GM19239 (cell line): Measurements from ENCODE around the gene MAN1A2.
"Not testable (repeated sequence)": the region's sequence is repeated elsewhere in the genome, so short reads cannot be mapped to it uniquely, and the experiment has no call there.

ENCODE experiments used
- DNase-seq: peaks from one replicate; pipeline ENCODE4 v3.0.0; 2011; ENCODE audit warnings: low spot score; ENCODE audit not compliant: insufficient read length
- FAIRE-seq: peaks from 2 replicates; lab custom pipeline; 2011; peaks lifted over from hg19 to GRCh38; lab: Jason Lieb, UNC

The MAN1A2 gene

GRCh38 chr1:117546467-117546866 lies 179.2 kb downstream of the MAN1A2 start:
- FAIRE-seq: no peak
- DNase-seq: no peak

DNA sequence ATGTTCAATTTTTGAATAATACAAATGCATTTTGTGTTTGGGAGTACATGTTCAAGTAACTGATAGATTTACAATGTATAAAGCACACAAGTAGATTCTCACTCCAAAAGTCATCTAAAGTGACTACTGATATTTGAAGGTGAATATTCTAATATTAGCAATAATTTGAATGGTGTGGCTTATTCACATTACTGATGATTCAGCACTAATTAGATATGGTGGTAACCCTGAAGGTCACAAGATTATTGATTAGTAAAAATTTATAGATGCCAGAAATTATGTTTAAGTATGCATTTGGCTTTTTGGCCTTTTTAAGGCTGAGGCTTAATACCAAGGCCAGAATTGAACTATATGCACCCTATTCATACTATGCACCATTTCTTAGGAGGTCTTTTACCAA lies 186.2 kb downstream of the MAN1A2 start:
- DNase-seq (no peak), FAIRE-seq (no peak)

DNA sequence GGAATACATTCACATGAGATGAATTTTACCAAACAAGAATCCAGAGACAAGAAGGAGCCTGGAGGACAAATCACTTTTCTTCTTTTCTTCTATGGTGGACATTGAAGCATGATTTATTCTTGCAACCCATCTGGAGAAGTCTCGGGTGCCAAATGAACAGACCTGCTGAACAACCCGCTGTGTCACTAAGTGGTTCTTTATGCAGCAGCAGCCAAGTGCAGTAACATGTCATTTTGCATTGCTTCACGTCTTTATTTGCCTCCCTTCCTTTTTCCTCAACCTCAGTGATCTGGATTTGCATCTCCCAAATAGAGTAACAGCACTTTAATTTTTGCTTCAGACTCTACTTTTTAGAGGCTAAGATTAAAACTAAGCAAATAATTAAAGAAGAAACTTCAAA lies 188.6 kb downstream of the MAN1A2 start:
- DNase-seq (no peak), FAIRE-seq (no peak)

DNA sequence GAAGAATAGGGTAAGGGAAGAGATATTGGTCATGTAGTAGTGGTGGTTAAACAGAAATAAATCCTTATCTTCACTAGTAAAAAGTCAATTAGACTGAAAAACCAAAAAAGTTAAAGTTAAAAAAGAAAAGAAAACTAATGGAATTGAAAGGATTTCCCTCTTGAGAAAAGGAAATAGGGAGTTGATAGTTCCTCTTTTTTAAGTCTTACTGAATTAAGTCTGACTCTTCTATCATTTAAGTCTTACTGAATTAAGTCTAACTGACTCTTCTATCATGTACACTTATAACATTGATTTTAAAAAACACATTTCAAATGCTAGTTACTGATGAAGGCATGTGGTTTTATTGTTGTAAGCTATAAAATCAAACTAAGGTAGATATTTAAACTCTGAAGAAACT lies 189.1 kb downstream of the MAN1A2 start:
- FAIRE-seq (no peak), DNase-seq (no peak)

DNA sequence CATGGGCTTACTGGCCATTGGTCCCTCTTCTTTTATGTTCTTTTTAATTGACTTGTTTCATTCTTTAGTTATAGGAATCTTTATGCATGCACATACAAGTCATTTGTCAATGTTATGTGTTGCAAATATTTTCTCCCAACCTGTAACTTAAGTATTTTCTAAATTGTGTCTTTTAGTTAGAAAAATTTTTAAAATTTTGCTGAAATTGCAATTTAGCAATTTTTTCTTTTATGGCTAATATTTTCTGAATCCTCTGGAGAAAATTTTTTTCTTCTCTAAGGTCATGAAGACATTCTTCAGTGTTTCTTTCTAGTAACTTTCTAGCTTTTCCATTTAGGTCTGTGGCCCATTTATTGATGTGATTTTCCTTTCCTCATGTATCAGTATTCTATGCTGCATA lies 189.7 kb downstream of the MAN1A2 start:
- FAIRE-seq (no peak), DNase-seq (no peak)

DNA sequence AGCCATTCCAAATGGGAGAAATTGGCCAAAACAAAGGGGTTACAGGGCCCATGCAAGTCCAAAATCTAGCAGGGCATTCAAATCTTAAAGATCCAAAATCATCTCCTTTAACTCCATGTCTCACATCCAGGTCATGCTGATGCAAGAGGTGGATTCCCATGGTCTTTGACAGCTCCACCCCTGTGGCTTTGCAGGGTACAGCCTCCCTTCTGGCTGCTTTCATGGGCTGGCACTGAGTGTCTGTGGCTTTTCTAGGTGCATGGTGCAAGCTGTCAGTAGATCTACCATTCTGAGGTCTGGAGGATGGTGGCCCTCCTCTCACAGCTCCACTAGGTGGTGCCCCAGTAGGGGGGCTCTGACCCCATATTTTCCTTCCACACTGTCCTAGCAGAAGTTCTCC lies 191.2 kb downstream of the MAN1A2 start:
- not testable (repeated sequence) for DNase-seq, FAIRE-seq

- FAIRE-seq (no peak), DNase-seq (no peak)
Observed at GRCh38 chr1:117559139-117559538, 191.9 kb downstream of the MAN1A2 start.

- DNase-seq (no peak), FAIRE-seq (no peak)
Observed at GRCh38 chr1:117559985-117560384, 192.7 kb downstream of the MAN1A2 start.

GRCh38 chr1:117561071-117561470 lies 193.8 kb downstream of the MAN1A2 start:
- FAIRE-seq (no peak), DNase-seq (no peak)

DNA sequence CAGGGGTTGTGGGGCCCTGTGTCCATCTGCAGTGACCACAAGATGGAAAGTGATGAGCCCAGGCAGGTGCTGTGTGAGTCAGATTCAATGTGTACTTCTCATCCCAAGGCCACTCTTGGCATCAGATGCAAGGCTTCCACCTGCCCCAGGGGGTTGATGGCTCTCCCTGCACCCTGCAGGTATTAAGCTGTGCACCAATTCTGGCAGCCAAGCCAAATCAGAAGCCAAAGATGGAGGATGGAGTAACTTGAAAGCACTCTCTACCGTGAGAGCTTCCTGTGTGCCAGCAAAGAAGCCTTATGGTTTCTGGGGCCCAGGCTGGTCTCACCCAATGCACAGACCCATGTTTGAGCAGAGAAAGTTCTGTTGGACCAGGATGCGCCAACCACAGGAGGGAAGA lies 194.3 kb downstream of the MAN1A2 start:
- DNase-seq (no peak), FAIRE-seq (no peak)

DNA sequence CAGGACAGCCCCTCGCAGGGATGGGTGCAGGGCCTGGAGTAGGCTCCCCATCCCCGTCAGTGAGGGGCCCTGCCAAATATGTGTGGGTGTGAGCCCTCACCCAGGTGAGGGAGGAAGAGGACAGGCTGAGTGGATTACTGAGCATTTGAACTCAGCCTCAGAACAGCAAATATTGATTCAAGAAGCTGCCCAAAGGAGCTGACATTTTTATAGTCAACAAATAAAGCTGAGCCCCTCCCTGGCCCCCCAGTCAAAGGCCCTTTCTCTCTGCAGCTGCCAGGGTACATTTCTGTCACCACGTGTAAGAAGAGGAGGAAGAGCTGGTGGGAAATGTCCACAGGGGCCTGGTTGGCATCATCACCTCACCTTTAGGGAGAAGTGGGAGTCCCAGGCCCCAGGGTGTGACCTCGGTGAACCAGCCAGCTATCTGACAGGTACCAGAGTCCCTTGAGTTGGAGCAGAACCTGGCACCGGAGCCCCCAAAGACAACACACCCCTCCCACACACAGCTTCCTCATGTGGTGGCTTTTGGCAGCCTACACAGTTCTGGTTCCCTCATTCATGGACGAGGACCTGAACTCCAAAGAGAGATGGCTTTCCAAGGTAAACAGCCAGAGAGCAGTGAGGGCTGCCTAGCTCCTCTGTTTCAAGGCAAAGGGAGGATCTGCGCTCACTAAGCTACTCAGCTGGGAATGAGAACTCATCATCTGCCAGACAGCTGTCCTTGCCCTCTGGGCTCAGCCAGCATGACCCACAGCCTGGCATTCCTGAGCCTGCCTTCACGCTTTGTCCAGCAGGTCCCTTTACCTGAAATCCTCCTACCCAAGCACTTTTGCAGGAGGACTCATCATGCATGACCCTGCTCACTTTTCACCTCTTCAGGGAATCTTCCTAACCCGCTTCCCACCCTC lies 195.6 kb downstream of the MAN1A2 start:
- FAIRE-seq: no peak

GRCh38 chr1:117563492-117563875 lies 196.2 kb downstream of the MAN1A2 start:
- FAIRE-seq (no peak), DNase-seq (no peak)

More for the DNA sequence above, 195.6 kb downstream of the MAN1A2 start:
- DNase-seq: no peak

- no peak for DNase-seq
- FAIRE-seq: no peak
Observed at GRCh38 chr1:117564227-117565075, 197.2 kb downstream of the MAN1A2 start.

GRCh38 chr1:117565076-117565556 lies 197.9 kb downstream of the MAN1A2 start:
- FAIRE-seq (no peak), DNase-seq (no peak)

- DNase-seq (no peak), FAIRE-seq (no peak)
Observed at GRCh38 chr1:117565745-117566455, 198.7 kb downstream of the MAN1A2 start.

- FAIRE-seq: no peak
Observed at GRCh38 chr1:117566556-117566955, 199.3 kb downstream of the MAN1A2 start.

GRCh38 chr1:117567435-117567834 lies 200.2 kb downstream of the MAN1A2 start:
- DNase-seq (no peak), FAIRE-seq (no peak)

More at GRCh38 chr1:117566556-117566955, 199.3 kb downstream of the MAN1A2 start:
- DNase-seq: no peak

GRCh38 chr1:117567976-117568375 lies 200.7 kb downstream of the MAN1A2 start:
- DNase-seq (no peak), FAIRE-seq (no peak)

- no peak for DNase-seq
- FAIRE-seq: no peak
Observed at GRCh38 chr1:117568999-117569398, 201.8 kb downstream of the MAN1A2 start.

- FAIRE-seq: no peak
- DNase-seq: no peak
Observed at GRCh38 chr1:117569856-117570255, 202.6 kb downstream of the MAN1A2 start.
